Measurements from ENCODE around the gene COASY.

GRCh38 chr17:42591411-42591810 is 29.5 kb downstream of the COASY start:
- TF ChIP-seq POLR2A (IDR thresholded peaks at IDR 0.05) = no peak
- TF ChIP-seq CTCF (IDR thresholded peaks at IDR 0.05) = no peak
